Parathyroid adenoma (tissue), 2 donors: ENCODE measurements around the gene SEMA3A.
"Not testable (repeated sequence)": the region's sequence is repeated elsewhere in the genome, so short reads cannot be mapped to it uniquely, and the experiment has no call there.

Source experiments
- H2AFZ ChIP-seq: fragments of 300-600 bp; sonication (generic); one replicate; pipeline ENCODE4 v1.7.0; 2017; ENCODE audit warnings: antibody characterized with exemption, mild to moderate bottlenecking
- H3K27ac ChIP-seq: fragments of 300-600 bp; sonication (generic); one replicate; pipeline ENCODE4 v1.7.0; 2017
- H3K27me3 ChIP-seq: fragments of 300-600 bp; sonication (generic); one replicate; pipeline ENCODE4 v1.7.0; 2017; ENCODE audit warnings: low read length; ENCODE audit not compliant: control insufficient read depth, insufficient read depth
- H3K36me3 ChIP-seq: fragments of 300-600 bp; sonication (generic); one replicate; pipeline ENCODE4 v1.7.0; 2017; ENCODE audit warnings: low read length; ENCODE audit not compliant: control insufficient read depth, insufficient read depth
- H3K4me1 ChIP-seq: fragments of 300-600 bp; sonication (generic); one replicate; pipeline ENCODE4 v1.7.0; 2017; ENCODE audit warnings: control low read depth
- H3K4me2 ChIP-seq: fragments of 300-600 bp; sonication (generic); one replicate; pipeline ENCODE4 v1.7.0; 2017; ENCODE audit warnings: low read length
- H3K4me3 ChIP-seq: fragments of 300-600 bp; sonication (generic); one replicate; pipeline ENCODE4 v1.7.0; 2017; ENCODE audit warnings: low read depth, low read length
- H3K79me2 ChIP-seq: fragments of 300-600 bp; sonication (generic); one replicate; pipeline ENCODE4 v1.7.0; 2017; ENCODE audit warnings: control low read depth
- H3K9ac ChIP-seq: fragments of 300-600 bp; sonication (generic); one replicate; pipeline ENCODE4 v1.7.0; 2017; ENCODE audit warnings: mild to moderate bottlenecking
- H3K9me3 ChIP-seq: fragments of 300-600 bp; sonication (generic); one replicate; pipeline ENCODE4 v1.7.0; 2017; ENCODE audit warnings: low read length; ENCODE audit not compliant: control insufficient read depth
- CTCF ChIP-seq: fragments of 300-600 bp; sonication (generic); IDR thresholded peaks from one replicate; pipeline ENCODE4 v1.7.0; 2017; ENCODE audit warnings: antibody characterized with exemption, mild to moderate bottlenecking
- donor health status: primary hyperparathyroidism.

SEMA3A gene

GRCh38 chr7:84069033-84069432, 125.6 kb downstream of the SEMA3A start:
- H3K36me3 ChIP-seq, result no peaks in the 10 kb centered on the region
- H3K27me3 ChIP-seq, result no peaks in the 10 kb centered on the region
- H3K4me2 ChIP-seq, result no peak overlapping the region
- H3K4me3 ChIP-seq, result no peak overlapping the region
- H3K27ac ChIP-seq, result no peak overlapping the region
- no peak overlapping the region for H3K9ac ChIP-seq
- H3K79me2 ChIP-seq, result no peaks in the 10 kb centered on the region
- no peaks in the 10 kb centered on the region for H3K4me1 ChIP-seq
- no peak for TF ChIP-seq CTCF
- H3K9me3 ChIP-seq, result no peaks in the 10 kb centered on the region
- H2AFZ ChIP-seq, result no peak overlapping the region

- not testable (repeated sequence) for H3K36me3 ChIP-seq, H3K27ac ChIP-seq, H2AFZ ChIP-seq, H3K9ac ChIP-seq, H3K79me2 ChIP-seq, H3K4me3 ChIP-seq, H3K4me1 ChIP-seq, H3K27me3 ChIP-seq, H3K4me2 ChIP-seq, H3K9me3 ChIP-seq
These were observed 132.1 kb downstream of the SEMA3A start for GRCh38 chr7:84062489-84062901.

GRCh38 chr7:84060760-84061261, 133.8 kb downstream of the SEMA3A start:
- Histone ChIP-seq H3K27me3 (no peaks in the 10 kb centered on the region), H3K27ac (no peak overlapping the region), H3K9ac (no peak overlapping the region), H3K9me3 (no peaks in the 10 kb centered on the region), H3K4me1 (no peaks in the 10 kb centered on the region), H3K4me3 (no peak overlapping the region), H2AFZ (no peak overlapping the region), H3K79me2 (no peaks in the 10 kb centered on the region), H3K36me3 (no peaks in the 10 kb centered on the region), H3K4me2 (no peak overlapping the region)
- no peak for TF ChIP-seq CTCF

DNA sequence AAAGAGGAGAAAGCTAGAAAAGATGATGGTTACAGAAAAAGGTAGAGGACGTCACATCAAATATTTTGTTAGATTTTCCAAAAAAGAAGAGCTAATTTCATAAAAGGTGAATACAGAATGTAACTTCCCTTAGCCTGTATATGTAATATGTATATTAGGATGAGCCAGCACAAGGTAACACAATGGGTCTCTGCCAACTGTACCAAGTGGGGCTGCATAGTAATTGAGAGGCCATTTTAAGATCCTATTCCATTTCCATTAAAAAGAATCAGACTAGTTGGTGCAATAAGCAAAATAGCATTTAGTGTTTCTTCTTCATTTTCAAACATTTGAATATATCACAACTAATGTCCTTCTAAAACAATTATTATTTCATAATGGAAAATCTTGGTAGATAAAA, 134.6 kb downstream of the SEMA3A start:
- Histone ChIP-seq H3K79me2 (no peaks in the 10 kb centered on the region), H2AFZ (no peak overlapping the region), H3K4me1 (no peaks in the 10 kb centered on the region), H3K4me2 (no peak overlapping the region), H3K27ac (no peak overlapping the region), H3K4me3 (no peak overlapping the region), H3K9me3 (no peaks in the 10 kb centered on the region), H3K36me3 (no peaks in the 10 kb centered on the region), H3K27me3 (no peaks in the 10 kb centered on the region), H3K9ac (no peak overlapping the region)
- TF ChIP-seq CTCF, result no peak

DNA sequence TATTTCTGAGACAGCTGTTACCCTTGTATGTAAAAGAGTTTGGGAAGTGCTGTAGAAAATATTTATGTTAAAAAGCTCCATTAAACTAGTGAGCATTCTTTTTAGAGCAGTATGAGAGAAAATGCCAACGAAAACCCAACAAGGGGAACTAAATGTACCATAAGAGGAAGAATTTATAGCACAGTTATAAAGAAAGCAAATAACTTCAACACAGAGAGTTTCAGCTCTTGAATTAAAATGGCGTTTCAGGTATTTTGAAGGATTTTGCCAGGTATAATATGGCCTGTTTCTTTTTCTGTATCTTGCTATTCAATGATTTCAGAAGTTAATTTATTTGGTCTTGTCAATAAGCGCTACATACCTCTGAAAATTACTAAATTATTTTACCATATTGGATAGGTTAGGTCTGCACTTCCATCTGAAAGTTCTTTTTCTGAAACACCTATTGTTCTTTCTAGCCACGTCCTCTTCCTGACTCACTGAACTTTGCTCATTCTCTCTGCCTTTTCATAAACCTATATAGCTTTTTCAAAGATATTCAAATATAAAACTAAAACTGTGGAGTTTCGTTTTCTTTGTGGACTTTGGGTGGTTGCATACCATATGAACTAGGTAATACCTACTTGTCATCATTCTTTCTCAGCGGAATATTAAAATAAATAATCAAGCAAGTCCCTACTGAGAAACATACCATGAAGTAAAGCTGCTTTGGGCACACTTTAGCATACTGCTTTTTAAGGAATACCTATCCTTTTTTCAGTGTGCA, 136.1 kb downstream of the SEMA3A start:
- Histone ChIP-seq H3K4me1 (no peaks in the 10 kb centered on the region), H3K9ac (no peak overlapping the region), H3K36me3 (no peaks in the 10 kb centered on the region), H3K27me3 (no peaks in the 10 kb centered on the region), H2AFZ (no peak overlapping the region), H3K4me2 (no peak overlapping the region), H3K9me3 (no peaks in the 10 kb centered on the region), H3K79me2 (no peaks in the 10 kb centered on the region), H3K27ac (no peak overlapping the region), H3K4me3 (no peak overlapping the region)
- TF ChIP-seq CTCF, result no peak
